ENCODE measurements around the gene PSTPIP1. TPM values are rescaled to one million over a fixed set of nuclear protein-coding genes. Genes with fewer than 3 reads are reported as not detected.

PSTPIP1 gene
- total RNA-seq, 2 donors from 2014 or later, result 3.3 to 3.6 TPM

- no peaks in the 10 kb centered on the region for H3K36me3 ChIP-seq (replicated peaks in 1 of 2; ENCODE audit: insufficient read depth in 1 of 2, low read depth in 2 of 2)
- no peak overlapping the region for H3K27ac ChIP-seq
- H3K4me3 ChIP-seq, result no peak overlapping the region
- 14 to 15% methylated on average over 2 to 4 of the region's 4 CpGs for WGBS, 2 donors
- H3K9me3 ChIP-seq, result no peaks in the 10 kb centered on the region
- intact Hi-C loops (cut with DNase I), result no loop called here
- ATAC-seq (no peak), DNase-seq (peak in 2 of 4 donors; percentile 36 to 39)
- TF ChIP-seq, protein P1, sequence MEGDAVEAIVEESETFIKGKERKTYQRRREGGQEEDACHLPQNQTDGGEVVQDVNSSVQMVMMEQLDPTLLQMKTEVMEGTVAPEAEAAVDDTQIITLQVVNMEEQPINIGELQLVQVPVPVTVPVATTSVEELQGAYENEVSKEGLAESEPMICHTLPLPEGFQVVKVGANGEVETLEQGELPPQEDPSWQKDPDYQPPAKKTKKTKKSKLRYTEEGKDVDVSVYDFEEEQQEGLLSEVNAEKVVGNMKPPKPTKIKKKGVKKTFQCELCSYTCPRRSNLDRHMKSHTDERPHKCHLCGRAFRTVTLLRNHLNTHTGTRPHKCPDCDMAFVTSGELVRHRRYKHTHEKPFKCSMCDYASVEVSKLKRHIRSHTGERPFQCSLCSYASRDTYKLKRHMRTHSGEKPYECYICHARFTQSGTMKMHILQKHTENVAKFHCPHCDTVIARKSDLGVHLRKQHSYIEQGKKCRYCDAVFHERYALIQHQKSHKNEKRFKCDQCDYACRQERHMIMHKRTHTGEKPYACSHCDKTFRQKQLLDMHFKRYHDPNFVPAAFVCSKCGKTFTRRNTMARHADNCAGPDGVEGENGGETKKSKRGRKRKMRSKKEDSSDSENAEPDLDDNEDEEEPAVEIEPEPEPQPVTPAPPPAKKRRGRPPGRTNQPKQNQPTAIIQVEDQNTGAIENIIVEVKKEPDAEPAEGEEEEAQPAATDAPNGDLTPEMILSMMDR (IDR thresholded peaks at IDR 0.05), result peak in 4 of 7 experiments; percentile 14 to 36 (median 22)
- no peak for TF ChIP-seq POLR2A (IDR thresholded peaks at IDR 0.05)
- no peaks in the 10 kb centered on the region for H3K27me3 ChIP-seq
- no peaks in the 10 kb centered on the region for H3K4me1 ChIP-seq
Observed at GRCh38 chr15:76973362-76973743, 21.6 kb upstream of the PSTPIP1 start.

GRCh38 chr15:76973906-76974305, 21.0 kb upstream of the PSTPIP1 start:
- no peaks in the 10 kb centered on the region for H3K27me3 ChIP-seq
- DNase-seq (no peak), ATAC-seq (no peak)
- H3K27ac ChIP-seq, result no peak overlapping the region
- intact Hi-C loops (cut with DNase I), result no loop called here
- TF ChIP-seq, protein P1 (IDR thresholded peaks at IDR 0.05), result no peak
- no peak for TF ChIP-seq POLR2A (IDR thresholded peaks at IDR 0.05)
- H3K36me3 ChIP-seq (replicated peaks in 1 of 2; ENCODE audit: insufficient read depth in 1 of 2, low read depth in 2 of 2), result no peaks in the 10 kb centered on the region
- no peaks in the 10 kb centered on the region for H3K9me3 ChIP-seq
- no peak overlapping the region for H3K4me3 ChIP-seq
- 84 to 93% methylated on average over 2 of the region's 2 CpGs for WGBS, 2 donors
- H3K4me1 ChIP-seq, result no peaks in the 10 kb centered on the region

- H3K4me1 ChIP-seq, result no peaks in the 10 kb centered on the region
- DNase-seq (no peak), ATAC-seq (no peak)
- no peak overlapping the region for H3K27ac ChIP-seq
- H3K9me3 ChIP-seq, result no peaks in the 10 kb centered on the region
- intact Hi-C loops (cut with DNase I), result no loop called here
- no peak overlapping the region for H3K4me3 ChIP-seq
- no peak for TF ChIP-seq POLR2A (IDR thresholded peaks at IDR 0.05)
- TF ChIP-seq, protein P1 (IDR thresholded peaks at IDR 0.05), result no peak
- no peaks in the 10 kb centered on the region for H3K36me3 ChIP-seq (replicated peaks in 1 of 2; ENCODE audit: insufficient read depth in 1 of 2, low read depth in 2 of 2)
- H3K27me3 ChIP-seq, result no peaks in the 10 kb centered on the region
- WGBS, 2 donors, result 76 to 87% methylated on average over 4 of the region's 4 CpGs
Observed at GRCh38 chr15:76974456-76975036, 20.4 kb upstream of the PSTPIP1 start.

GRCh38 chr15:76976141-76976540, 18.8 kb upstream of the PSTPIP1 start:
- WGBS, 2 donors, result 76% methylated on average over 1 of the region's 1 CpG; no CpG with 5 or more reads in 1 of the 2 donors
- no peak for DNase-seq
- intact Hi-C loops (cut with DNase I), result no loop called here
- no peaks in the 10 kb centered on the region for H3K27me3 ChIP-seq
- H3K27ac ChIP-seq, result no peak overlapping the region
- no peaks in the 10 kb centered on the region for H3K4me1 ChIP-seq
- H3K36me3 ChIP-seq (replicated peaks in 1 of 2; ENCODE audit: insufficient read depth in 1 of 2, low read depth in 2 of 2), result no peaks in the 10 kb centered on the region
- no peaks in the 10 kb centered on the region for H3K9me3 ChIP-seq
- no peak for ATAC-seq
- TF ChIP-seq, protein P1 (IDR thresholded peaks at IDR 0.05), result no peak
- TF ChIP-seq POLR2A (IDR thresholded peaks at IDR 0.05), result no peak
- H3K4me3 ChIP-seq, result no peak overlapping the region
